Subcutaneous abdominal adipose tissue (tissue), 5 donors: ENCODE results near the gene TK1.
"Not testable (repeated sequence)": the region's sequence is repeated elsewhere in the genome, so short reads cannot be mapped to it uniquely, and the experiment has no call there.

Experiments used
- H3K27ac ChIP-seq: one replicate; pipeline ENCODE4 v1.7.0; 2013; ENCODE audit warnings: low read depth, mild to moderate bottlenecking, inconsistent platforms, low read length, moderate library complexity
- H3K27me3 ChIP-seq, 5 donors: one replicate each; pipeline ENCODE4 v1.7.0; 2013; ENCODE audit warnings: low read length in 5 of 5, inconsistent platforms in 1 of 5; ENCODE audit not compliant: control insufficient read depth in 5 of 5, insufficient read depth in 4 of 5
- H3K36me3 ChIP-seq, 5 donors: one replicate each; pipeline ENCODE4 v1.7.0; 2013; ENCODE audit warnings: low read length in 5 of 5; ENCODE audit not compliant: control insufficient read depth in 5 of 5, insufficient read depth in 5 of 5
- H3K4me1 ChIP-seq, 5 donors: one replicate each; pipeline ENCODE4 v1.7.0; 2013; ENCODE audit warnings: low read length in 5 of 5, mild to moderate bottlenecking in 3 of 5, moderate library complexity in 1 of 5; ENCODE audit not compliant: control insufficient read depth in 5 of 5, insufficient read depth in 5 of 5
- H3K4me3 ChIP-seq, 5 donors: one replicate each; pipeline ENCODE4 v1.7.0; 2013; ENCODE audit warnings: low read length in 5 of 5, low read depth in 1 of 5
- H3K9ac ChIP-seq, 5 donors: one replicate each; pipeline ENCODE4 v1.7.0; 2013; ENCODE audit warnings: low read length in 5 of 5, mild to moderate bottlenecking in 4 of 5, moderate library complexity in 3 of 5
- H3K9me3 ChIP-seq, 5 donors: one replicate each; pipeline ENCODE4 v1.7.0; 2013; ENCODE audit warnings: low read length in 5 of 5; ENCODE audit not compliant: control insufficient read depth in 5 of 5
- donor health status: healthy.
- donor health status: healthy.
- donor health status: healthy.
- donor health status: healthy.
- donor health status: healthy.

TK1 gene

DNA sequence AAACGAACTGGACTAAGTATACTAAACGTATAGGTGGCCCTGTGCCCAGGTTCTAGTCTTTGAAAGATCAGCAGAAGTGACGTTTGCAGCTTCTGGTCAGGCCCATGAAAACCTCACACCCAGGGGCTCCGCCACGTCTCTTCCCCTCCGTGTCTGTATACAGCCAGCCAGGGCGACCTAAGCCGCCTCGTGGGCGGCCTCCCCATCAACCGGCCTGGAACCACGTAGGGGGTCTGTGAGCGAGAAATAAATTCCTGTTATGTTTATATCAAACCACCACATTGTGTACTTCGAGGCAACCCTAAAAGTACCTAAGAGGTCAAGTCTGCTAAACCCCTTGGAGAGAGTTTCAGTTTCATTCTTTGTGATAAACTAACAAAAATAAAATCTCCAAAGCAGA is 6.8 kb downstream of the TK1 start:
- H3K4me1 ChIP-seq: peaks cover 7 to 27% (median 21%) of the 10 kb centered on the region in 5 donors
- no peaks in the 10 kb centered on the region for H3K36me3 ChIP-seq
- no peaks in the 10 kb centered on the region for H3K27me3 ChIP-seq
- H3K4me3 ChIP-seq: no peak overlapping the region
- H3K27ac ChIP-seq: no peak overlapping the region
- no peak overlapping the region for H3K9ac ChIP-seq
- H3K9me3 ChIP-seq: no peaks in the 10 kb centered on the region

DNA sequence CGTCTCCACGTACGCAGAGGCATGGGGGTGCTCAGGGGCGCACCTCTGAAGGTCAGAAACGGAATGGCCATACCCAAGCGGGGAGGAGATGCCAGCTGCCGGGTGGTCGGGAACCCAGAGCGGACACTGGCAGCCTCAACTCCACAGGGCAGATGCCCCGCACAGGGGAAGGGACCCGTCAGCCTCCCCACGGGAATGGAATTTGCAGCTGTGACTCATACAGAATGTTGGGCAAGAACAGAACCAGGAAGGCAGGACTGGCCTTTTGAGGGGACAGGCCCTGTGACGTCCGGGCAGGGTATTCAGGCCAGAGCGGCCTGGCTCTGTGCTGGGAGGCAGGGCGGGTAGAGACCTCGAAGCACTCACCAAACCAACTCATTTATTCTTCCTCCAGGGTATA is 7.5 kb downstream of the TK1 start:
- Histone ChIP-seq H3K4me1 (peaks cover 10 to 27% (median 25%) of the 10 kb centered on the region in 5 donors), H3K27me3 (no peaks in the 10 kb centered on the region), H3K27ac (no peak overlapping the region), H3K9me3 (no peaks in the 10 kb centered on the region), H3K9ac (no peak overlapping the region), H3K4me3 (no peak overlapping the region), H3K36me3 (no peaks in the 10 kb centered on the region)

DNA sequence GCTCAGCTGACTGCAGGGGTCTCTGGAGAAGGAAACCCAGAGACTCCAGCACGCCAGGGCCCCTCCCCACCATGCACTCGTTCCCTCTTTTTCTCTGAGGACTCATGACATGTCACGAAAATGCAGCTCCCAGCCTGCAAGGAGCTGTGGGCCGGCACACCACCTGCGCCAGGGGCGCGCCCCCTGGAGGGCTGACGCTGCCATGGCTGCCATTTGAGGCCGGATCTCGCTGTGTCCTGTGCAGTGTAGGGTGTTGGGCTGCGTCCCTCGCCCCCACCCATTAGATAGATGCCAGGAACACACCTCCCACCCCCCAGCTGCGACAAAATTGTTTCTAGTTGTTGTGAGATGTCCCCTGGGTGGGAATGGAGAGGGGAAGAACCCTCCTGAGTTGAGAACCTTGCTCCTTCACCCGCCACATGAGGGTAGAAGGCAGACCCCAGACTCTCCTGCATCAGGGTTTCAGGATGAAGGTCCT is 10.3 kb downstream of the TK1 start:
- H3K36me3 ChIP-seq: peaks cover 0 to 14% (median 10%) of the 10 kb centered on the region in 5 donors
- peaks cover 13 to 53% (median 44%) of the 10 kb centered on the region in 5 donors for H3K4me1 ChIP-seq
- no peaks in the 10 kb centered on the region for H3K27me3 ChIP-seq
- no peak overlapping the region for H3K27ac ChIP-seq
- H3K4me3 ChIP-seq: no peak overlapping the region
- no peaks in the 10 kb centered on the region for H3K9me3 ChIP-seq
- peak overlapping the region in 1 of 5 donors; percentile 30 for H3K9ac ChIP-seq

DNA sequence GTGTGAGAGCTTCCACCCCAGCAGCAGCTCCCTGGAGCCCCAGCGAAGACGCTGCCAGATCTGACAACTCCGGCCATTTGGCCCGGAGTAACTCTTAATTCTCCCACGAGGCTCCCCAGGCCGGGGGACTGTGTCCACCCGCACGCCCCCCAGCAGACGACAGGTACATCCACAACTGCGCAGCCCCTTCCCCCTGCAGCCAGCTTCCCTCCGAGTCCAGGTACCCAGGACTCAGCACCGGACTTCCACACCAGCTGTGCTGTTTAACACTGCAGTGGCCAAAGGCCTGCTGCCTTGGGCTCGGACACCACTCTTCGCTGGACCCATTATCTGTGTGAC is 11.2 kb downstream of the TK1 start:
- Histone ChIP-seq H3K4me1 (peaks cover 13 to 59% (median 44%) of the 10 kb centered on the region in 5 donors), H3K36me3 (peaks cover 0 to 24% (median 19%) of the 10 kb centered on the region in 5 donors), H3K9me3 (no peaks in the 10 kb centered on the region), H3K27me3 (no peaks in the 10 kb centered on the region), H3K4me3 (no peak overlapping the region), H3K9ac (no peak overlapping the region), H3K27ac (no peak overlapping the region)

DNA sequence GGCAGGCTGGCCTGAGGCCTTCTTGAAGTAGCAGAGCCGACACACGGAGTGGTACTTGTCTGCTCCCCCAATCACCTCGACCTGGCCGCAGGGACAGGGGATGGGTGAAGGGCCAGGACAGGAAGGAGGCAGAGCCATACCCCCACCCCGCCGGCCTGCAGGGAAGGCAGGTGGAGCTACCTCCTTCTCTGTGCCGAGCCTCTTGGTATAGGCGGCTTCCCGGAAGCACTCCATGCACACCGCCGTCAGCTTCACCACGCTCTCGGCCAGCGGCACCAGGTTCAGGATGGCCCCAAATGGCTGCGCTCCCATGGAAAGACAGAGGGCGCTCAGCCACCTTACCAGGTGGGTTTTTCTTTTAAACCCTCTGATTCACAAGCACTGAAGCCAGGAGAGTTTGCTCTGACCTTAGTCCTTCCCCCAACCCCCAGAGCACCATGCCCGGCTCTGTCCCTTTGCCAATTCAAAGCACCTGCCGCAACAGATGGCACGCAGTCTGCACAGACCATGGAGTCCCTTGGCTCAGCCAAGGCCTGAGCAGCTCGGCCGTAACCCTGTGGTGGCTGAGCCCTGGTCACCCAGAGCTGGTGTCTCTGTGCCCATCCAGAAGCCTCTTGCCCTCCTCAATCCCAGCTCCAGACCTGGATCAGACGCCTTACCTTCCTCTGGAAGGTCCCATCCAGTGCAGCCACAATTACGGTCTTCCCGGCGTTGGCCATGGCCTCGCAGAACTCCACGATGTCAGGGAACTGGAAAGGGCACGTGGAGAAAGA is 11.8 kb downstream of the TK1 start:
- Histone ChIP-seq H3K27me3 (no peaks in the 10 kb centered on the region), H3K9me3 (no peaks in the 10 kb centered on the region), H3K9ac (peak overlapping the region in 4 of 5 donors; percentile 6 to 68 (median 46)), H3K36me3 (peaks cover 0 to 25% (median 19%) of the 10 kb centered on the region in 5 donors), H3K27ac (peak overlapping the region; percentile 79), H3K4me3 (no peak overlapping the region), H3K4me1 (peaks cover 13 to 64% (median 47%) of the 10 kb centered on the region in 5 donors)

DNA sequence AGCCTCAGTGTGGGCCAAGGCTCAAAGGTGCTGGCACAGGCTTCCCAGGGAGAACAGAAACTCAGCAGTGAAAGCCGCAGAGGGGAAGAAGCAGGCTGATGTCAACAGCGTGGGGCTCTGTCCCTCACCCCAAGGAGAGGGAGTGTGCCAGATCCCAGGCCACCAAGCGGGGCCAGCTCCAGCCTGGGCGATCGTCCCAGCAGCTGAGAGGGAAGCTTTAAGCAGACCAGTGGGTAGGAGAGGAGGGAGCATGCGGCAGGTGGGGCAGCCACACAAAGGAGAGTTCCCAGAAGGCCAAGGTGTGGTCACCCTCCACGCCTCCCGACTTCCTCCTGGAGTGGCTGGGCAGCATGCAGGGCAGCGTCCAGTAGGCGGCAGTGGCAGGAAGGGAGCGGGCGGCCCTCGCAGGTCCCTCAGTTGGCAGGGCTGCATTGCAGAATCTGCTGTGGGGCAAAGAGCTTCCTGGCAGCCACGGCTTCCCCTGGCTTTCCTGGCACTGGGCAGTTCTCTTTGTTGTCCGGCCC is 12.4 kb downstream of the TK1 start:
- Histone ChIP-seq H3K36me3 (peaks cover 0 to 25% (median 19%) of the 10 kb centered on the region in 5 donors), H3K27me3 (no peaks in the 10 kb centered on the region), H3K27ac (peak overlapping the region; percentile 79), H3K9me3 (no peaks in the 10 kb centered on the region), H3K4me1 (peaks cover 13 to 70% (median 53%) of the 10 kb centered on the region in 5 donors), H3K4me3 (no peak overlapping the region), H3K9ac (peak overlapping the region in 3 of 5 donors; percentile 42 to 68 (median 59))

DNA sequence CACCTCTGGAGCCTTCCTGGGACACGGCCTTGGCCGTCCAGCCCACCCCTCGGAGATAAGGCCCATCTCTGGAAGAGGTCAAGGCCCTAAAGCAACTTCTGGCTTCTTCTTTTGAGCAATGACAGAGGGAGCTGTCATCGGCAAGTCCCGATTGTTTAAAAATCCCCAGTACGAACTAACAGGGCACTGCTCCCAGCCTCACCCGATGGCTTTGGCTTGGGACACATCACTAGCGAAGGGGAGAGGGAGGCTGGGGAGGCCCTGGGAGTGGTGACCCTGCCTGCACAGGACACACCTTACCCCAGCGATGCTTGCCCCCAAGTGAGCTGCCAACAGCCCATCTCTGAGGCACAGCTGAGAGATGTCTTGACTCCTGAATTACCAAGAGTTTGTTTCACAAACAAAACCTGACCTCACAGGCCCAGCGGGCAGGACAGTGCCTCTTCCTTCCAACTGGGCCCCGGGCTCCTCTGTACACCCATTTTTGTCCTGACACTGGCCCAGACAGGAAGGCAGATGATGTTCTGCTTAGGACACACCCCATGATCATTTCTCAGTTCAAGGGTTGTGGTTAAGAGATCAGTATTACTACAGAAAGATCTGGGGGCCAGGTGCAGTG is 13.6 kb downstream of the TK1 start:
- peaks cover 0 to 25% (median 19%) of the 10 kb centered on the region in 5 donors for H3K36me3 ChIP-seq
- H3K4me1 ChIP-seq: peaks cover 13 to 77% (median 59%) of the 10 kb centered on the region in 5 donors
- no peak overlapping the region for H3K4me3 ChIP-seq

DNA sequence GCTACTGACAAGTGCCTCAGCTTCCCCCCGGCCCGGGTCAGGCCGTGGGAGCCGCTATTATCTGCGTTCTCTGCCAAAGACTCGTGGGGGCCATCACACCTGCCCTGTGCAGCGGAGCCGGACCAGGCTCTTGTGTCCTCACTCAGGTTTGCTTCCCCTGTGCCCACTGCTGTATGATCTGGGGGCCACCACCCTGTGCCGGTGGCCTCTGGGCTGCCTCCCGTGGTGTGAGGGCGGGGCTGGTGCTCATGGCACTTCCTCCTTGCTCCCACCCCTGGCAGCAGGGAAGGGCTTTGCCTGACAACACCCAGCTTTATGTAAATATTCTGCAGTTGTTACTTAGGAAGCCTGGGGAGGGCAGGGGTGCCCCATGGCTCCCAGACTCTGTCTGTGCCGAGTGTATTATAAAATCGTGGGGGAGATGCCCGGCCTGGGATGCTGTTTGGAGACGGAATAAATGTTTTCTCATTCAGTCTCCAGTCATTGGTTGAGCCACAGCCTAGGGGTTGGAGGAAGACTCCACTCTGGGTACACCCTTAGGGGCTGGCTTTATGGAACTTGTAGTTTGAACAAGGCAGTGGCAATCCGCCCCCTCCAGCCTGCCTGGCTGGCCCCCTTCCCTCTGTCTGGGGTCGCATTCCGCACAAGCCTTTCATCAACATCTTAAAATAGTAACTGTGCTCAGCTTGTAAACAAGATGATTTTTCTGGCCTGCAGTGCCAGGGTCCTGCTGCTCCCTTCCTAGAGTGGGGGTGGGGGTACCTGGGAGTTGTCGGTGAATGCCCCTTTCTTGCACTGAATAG is 14.4 kb downstream of the TK1 start:
- no peak overlapping the region for H3K4me3 ChIP-seq
- peaks cover 0 to 25% (median 19%) of the 10 kb centered on the region in 5 donors for H3K36me3 ChIP-seq
- H3K27ac ChIP-seq: peak overlapping the region; percentile 79
- H3K9me3 ChIP-seq: no peaks in the 10 kb centered on the region
- no peaks in the 10 kb centered on the region for H3K27me3 ChIP-seq
- H3K9ac ChIP-seq: peak overlapping the region in 1 of 5 donors; percentile 35
- H3K4me1 ChIP-seq: peaks cover 13 to 82% (median 63%) of the 10 kb centered on the region in 5 donors

More for the DNA sequence above, 13.6 kb downstream of the TK1 start:
- peak overlapping the region; percentile 79 for H3K27ac ChIP-seq
- H3K9me3 ChIP-seq: no peaks in the 10 kb centered on the region
- no peak overlapping the region for H3K9ac ChIP-seq
- no peaks in the 10 kb centered on the region for H3K27me3 ChIP-seq

DNA sequence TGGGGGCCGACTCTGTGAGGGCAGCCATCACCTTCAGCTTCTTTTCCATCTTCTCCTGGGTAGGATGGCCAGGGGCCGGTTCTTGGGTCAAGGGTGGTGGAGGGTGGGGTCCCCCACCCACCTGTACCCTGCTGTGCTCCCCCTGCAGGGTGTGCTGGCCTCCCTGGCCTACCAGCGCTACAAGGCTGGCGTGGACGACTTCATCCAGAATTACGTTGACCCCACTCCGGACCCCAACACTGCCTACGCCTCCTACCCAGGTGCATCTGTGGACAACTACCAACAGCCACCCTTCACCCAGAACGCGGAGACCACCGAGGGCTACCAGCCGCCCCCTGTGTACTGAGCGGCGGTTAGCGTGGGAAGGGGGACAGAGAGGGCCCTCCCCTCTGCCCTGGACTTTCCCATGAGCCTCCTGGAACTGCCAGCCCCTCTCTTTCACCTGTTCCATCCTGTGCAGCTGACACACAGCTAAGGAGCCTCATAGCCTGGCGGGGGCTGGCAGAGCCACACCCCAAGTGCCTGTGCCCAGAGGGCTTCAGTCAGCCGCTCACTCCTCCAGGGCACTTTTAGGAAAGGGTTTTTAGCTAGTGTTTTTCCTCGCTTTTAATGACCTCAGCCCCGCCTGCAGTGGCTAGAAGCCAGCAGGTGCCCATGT is 15.1 kb downstream of the TK1 start:
- not testable (repeated sequence) for H3K27me3 ChIP-seq, H3K27ac ChIP-seq, H3K9me3 ChIP-seq, H3K9ac ChIP-seq, H3K4me3 ChIP-seq
- H3K4me1 ChIP-seq: peaks cover 13 to 80% (median 61%) of the 10 kb centered on the region in 5 donors
- H3K36me3 ChIP-seq: peaks cover 0 to 25% (median 19%) of the 10 kb centered on the region in 5 donors
